GM23338 (cell line): Measurements from ENCODE around the gene RAP1A. TPM values are rescaled to one million over a fixed set of nuclear protein-coding genes. Genes with fewer than 3 reads are reported as not detected.
"Not testable (repeated sequence)": the region's sequence is repeated elsewhere in the genome, so short reads cannot be mapped to it uniquely, and the experiment has no call there.

ENCODE experiments used
- ATAC-seq: fragments of 200-7000 bp; cut with Tn5 transposase; 3 replicates; pipeline ENCODE4 v1.9.1; 2020
- DNase-seq: peaks from one replicate; pipeline ENCODE4 v3.0.0-alpha.2; 2015; ENCODE audit warnings: low spot score
- H2AFZ ChIP-seq: fragments of 200-600 bp; sonication (generic); 2 replicates; pipeline ENCODE4 v1.8.0; 2016; ENCODE audit warnings: antibody characterized with exemption, mild to moderate bottlenecking, moderate library complexity
- H3F3A ChIP-seq: fragments of 200-600 bp; sonication (generic); replicated peaks from 2 replicates; pipeline ENCODE4 v1.8.0; 2017; ENCODE audit warnings: antibody characterized with exemption, mixed run types, low read depth
- H3K27ac ChIP-seq: fragments of 200-600 bp; sonication (generic); 2 replicates; pipeline ENCODE4 v1.6.1; 2016; ENCODE audit warnings: low read depth
- H3K27me3 ChIP-seq: fragments of 200-600 bp; sonication (generic); 2 replicates; pipeline ENCODE4 v1.8.0; 2016; ENCODE audit warnings: mild to moderate bottlenecking, mixed run types, moderate library complexity; ENCODE audit not compliant: insufficient read depth
- H3K36me3 ChIP-seq: fragments of 200-600 bp; sonication (generic); 2 replicates; pipeline ENCODE4 v1.8.0; 2016; ENCODE audit warnings: mild to moderate bottlenecking; ENCODE audit not compliant: insufficient read depth
- H3K4me1 ChIP-seq: fragments of 200-600 bp; sonication (generic); 2 replicates; pipeline ENCODE4 v1.8.0; 2016; ENCODE audit warnings: mild to moderate bottlenecking, moderate library complexity; ENCODE audit not compliant: insufficient read depth
- H3K4me2 ChIP-seq: fragments of 200-600 bp; sonication (generic); 2 replicates; pipeline ENCODE4 v1.7.1; 2017; ENCODE audit warnings: mixed run types
- H3K4me3 ChIP-seq: fragments of 200-600 bp; sonication (generic); 2 replicates; pipeline ENCODE4 v1.6.1; 2016; ENCODE audit warnings: mixed run types
- H3K79me2 ChIP-seq: fragments of 200-600 bp; sonication (generic); replicated peaks from 2 replicates; pipeline ENCODE4 v1.8.0; 2017; ENCODE audit warnings: mild to moderate bottlenecking; ENCODE audit not compliant: insufficient read depth
- H3K9me2 ChIP-seq: fragments of 200-600 bp; sonication (generic); 2 replicates; pipeline ENCODE4 v1.8.0; 2017; ENCODE audit not compliant: insufficient read depth
- H4K20me1 ChIP-seq: fragments of 200-600 bp; sonication (generic); replicated peaks from 2 replicates; pipeline ENCODE4 v1.8.0; 2017; ENCODE audit warnings: mild to moderate bottlenecking; ENCODE audit not compliant: insufficient read depth
- H3K27ac Mint-ChIP-seq: 2 replicates; pipeline ENCODE4 v1.8.0; 2020; ENCODE audit warnings: inconsistent platforms, mild to moderate bottlenecking, moderate library complexity, mixed read lengths
- H3K27me3 Mint-ChIP-seq: 3 replicates; pipeline ENCODE4 v1.8.0; 2022; ENCODE audit warnings: low read depth, mild to moderate bottlenecking, moderate library complexity, mixed read lengths, inconsistent platforms; ENCODE audit not compliant: insufficient read depth, poor library complexity
- H3K36me3 Mint-ChIP-seq: 3 replicates; pipeline ENCODE4 v1.8.0; 2021; ENCODE audit warnings: low read depth, mild to moderate bottlenecking, inconsistent platforms, moderate library complexity, mixed read lengths
- H3K4me1 Mint-ChIP-seq: 3 replicates; pipeline ENCODE4 v1.8.0; 2020; ENCODE audit warnings: mild to moderate bottlenecking, inconsistent platforms, mixed read lengths
- H3K4me3 Mint-ChIP-seq: 3 replicates; pipeline ENCODE4 v1.8.0; 2021; ENCODE audit warnings: moderate library complexity, mild to moderate bottlenecking, inconsistent platforms, mixed read lengths
- H3K9me3 Mint-ChIP-seq: 3 replicates; pipeline ENCODE4 v1.8.0; 2020; ENCODE audit warnings: moderate library complexity, mild to moderate bottlenecking, inconsistent platforms, mixed read lengths
- CREB1 ChIP-seq: fragments of 250-450 bp; sonication (Bioruptor Pico); IDR thresholded peaks from 2 replicates; pipeline ENCODE4 v1.5.0; 2020; ENCODE audit warnings: low read depth, mild to moderate bottlenecking, moderate library complexity
- ETS1 ChIP-seq: IDR thresholded peaks from 2 replicates; pipeline ENCODE4 v1.6.1; 2016; ENCODE audit warnings: antibody characterized with exemption
- EZH2phosphoT487 ChIP-seq: fragments of 200-600 bp; sonication (generic); IDR thresholded peaks from one replicate; pipeline ENCODE4 v1.8.1; 2018; ENCODE audit warnings: antibody characterized with exemption; ENCODE audit not compliant: unreplicated experiment
- JUNB ChIP-seq: IDR thresholded peaks from one replicate; pipeline ENCODE4 v1.6.1; 2016; ENCODE audit warnings: antibody characterized with exemption; ENCODE audit not compliant: unreplicated experiment
- NANOG ChIP-seq: IDR thresholded peaks from 2 replicates; pipeline ENCODE4 v1.6.1; 2016; ENCODE audit warnings: antibody characterized with exemption, borderline replicate concordance
- POLR2AphosphoS5 ChIP-seq: IDR thresholded peaks from 2 replicates; pipeline ENCODE4 v1.6.1; 2016; ENCODE audit warnings: antibody characterized with exemption, low read depth
- REST ChIP-seq: IDR thresholded peaks from one replicate; pipeline ENCODE4 v1.6.1; 2018; ENCODE audit warnings: antibody characterized with exemption; ENCODE audit not compliant: unreplicated experiment
- STAT1 ChIP-seq: IDR thresholded peaks from one replicate; pipeline ENCODE4 v1.6.1; 2016; ENCODE audit warnings: antibody characterized with exemption; ENCODE audit not compliant: unreplicated experiment
- ZNF331 ChIP-seq: fragments of 250-450 bp; sonication (Bioruptor Pico); IDR thresholded peaks from 2 replicates; pipeline ENCODE4 v1.5.0; 2020; ENCODE audit warnings: low read depth, mild to moderate bottlenecking, moderate library complexity
- polyA plus RNA-seq: library from polyadenylated mRNA; unstranded; fragments of >200 nt; fragmentation: Nextera tagmentation; extraction: Ambion mirVana; gene quantifications from 2 replicates; pipeline ENCODE4 v1.2.1, GENCODE V29; 2016
- total RNA-seq: library from RNA; depleted of rRNA; stranded (reverse); fragments of >200 nt; shearing (Covaris generic); gene quantifications from 2 replicates; pipeline ENCODE4 v1.2.3, GENCODE V29; 2014

RAP1A gene
- total and polyA plus RNA-seq, 2 experiments from 2014 or later = 16.2 to 23.0 TPM

- not testable (repeated sequence) for DNase-seq, H3K4me3 Mint-ChIP-seq, H3K27me3 ChIP-seq, ATAC-seq, H3K4me3 ChIP-seq, H2AFZ ChIP-seq, H3K27ac Mint-ChIP-seq, H3K4me1 Mint-ChIP-seq, H3K27ac ChIP-seq, H3K4me1 ChIP-seq, H3K27me3 Mint-ChIP-seq, H4K20me1 ChIP-seq, H3K36me3 ChIP-seq, H3F3A ChIP-seq, H3K4me2 ChIP-seq, H3K79me2 ChIP-seq, H3K9me2 ChIP-seq
- Mint-ChIP-seq H3K36me3 (peaks cover 13% of the 10 kb centered on the region), H3K9me3 (peaks cover 23% of the 10 kb centered on the region)
These were observed 13.0 kb upstream of the RAP1A start for GRCh38 chr1:111606457-111607215.

GRCh38 chr1:111608528-111608927 lies 11.1 kb upstream of the RAP1A start:
- H3K27ac ChIP-seq, H3F3A ChIP-seq, H2AFZ ChIP-seq, DNase-seq, H3K79me2 ChIP-seq, H3K27me3 ChIP-seq, H4K20me1 ChIP-seq, H3K4me1 Mint-ChIP-seq, H3K4me3 Mint-ChIP-seq, H3K36me3 ChIP-seq, H3K4me2 ChIP-seq, H3K9me2 ChIP-seq, H3K4me3 ChIP-seq, H3K27me3 Mint-ChIP-seq, H3K4me1 ChIP-seq, H3K27ac Mint-ChIP-seq, ATAC-seq: not testable (repeated sequence)
- peaks cover 13% of the 10 kb centered on the region for H3K36me3 Mint-ChIP-seq
- peaks cover 23% of the 10 kb centered on the region for H3K9me3 Mint-ChIP-seq

- Histone ChIP-seq H3K4me3 (no peak overlapping the region), H3K36me3 (no peaks in the 10 kb centered on the region), H3F3A (no peaks in the 10 kb centered on the region), H3K79me2 (no peaks in the 10 kb centered on the region), H3K27me3 (no peaks in the 10 kb centered on the region), H4K20me1 (no peaks in the 10 kb centered on the region), H3K9me2 (no peaks in the 10 kb centered on the region), H2AFZ (no peak overlapping the region), H3K27ac (no peak overlapping the region), H3K4me1 (no peaks in the 10 kb centered on the region), H3K4me2 (no peak overlapping the region)
- ATAC-seq = no peak
- DNase-seq = no peak
- Mint-ChIP-seq H3K4me3 (no peak overlapping the region), H3K27me3 (peaks cover 2% of the 10 kb centered on the region), H3K27ac (no peak overlapping the region), H3K4me1 (no peaks in the 10 kb centered on the region), H3K36me3 (peaks cover 13% of the 10 kb centered on the region), H3K9me3 (peaks cover 18% of the 10 kb centered on the region)
- TF ChIP-seq ETS1 (no peak), EZH2phosphoT487 (no peak), CREB1 (CRISPR knock-in tag) (no peak), JUNB (no peak), POLR2AphosphoS5 (no peak), REST (no peak), ZNF331 (no peak), NANOG (no peak), STAT1 (no peak)
These were observed 7.6 kb upstream of the RAP1A start for GRCh38 chr1:111611986-111612385.
